ENCODE results near the gene RHEX. TPM values are rescaled to one million over a fixed set of nuclear protein-coding genes. Genes with fewer than 3 reads are reported as not detected.

RHEX gene
- total RNA-seq, 2 experiments from 2014 or later, result not detected

DNA sequence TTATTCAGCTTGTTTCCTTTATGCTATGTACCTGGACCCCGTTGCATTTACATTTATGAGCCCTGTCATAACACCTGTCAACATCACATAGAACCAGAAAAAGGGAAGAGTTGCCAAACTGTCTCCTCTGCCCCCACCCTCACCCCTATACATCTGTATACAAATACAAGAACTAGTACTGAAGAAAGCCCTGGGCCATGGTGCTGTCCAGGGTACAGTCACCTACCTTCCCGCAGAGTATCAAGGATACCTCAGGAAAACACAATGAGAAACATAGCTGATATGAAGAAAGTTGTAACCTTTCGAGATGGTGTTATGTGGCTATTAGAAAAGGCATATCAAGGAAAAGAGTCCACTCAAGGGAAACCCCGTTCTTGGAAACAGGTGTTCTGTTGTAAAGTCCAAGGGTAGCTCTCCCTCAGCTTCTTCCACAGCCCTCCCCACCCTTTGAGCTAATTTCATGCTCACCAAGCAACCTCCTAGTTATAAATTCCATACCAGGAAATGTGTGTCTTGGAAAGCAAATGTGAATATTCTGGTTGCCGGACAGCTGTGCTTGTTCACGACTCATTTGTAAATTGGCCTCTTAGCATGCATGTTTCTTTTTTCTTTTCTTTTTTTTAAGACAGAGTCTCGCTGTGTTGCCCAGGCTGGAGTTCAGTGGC is 80.9 kb downstream of the RHEX start:
- no peak overlapping the region for H3K27ac ChIP-seq (ENCODE audit: low read depth in 1 of 2, low read length in 2 of 2)
- DNase-seq (no peak), ATAC-seq (ENCODE audit: poor library complexity) (no peak)
- H3K27me3 ChIP-seq (ENCODE audit: control insufficient read depth in 1 of 2, insufficient read depth in 2 of 2, low read length in 2 of 2), result peaks cover 0 to 2% of the 10 kb centered on the region in 2 experiments
- Mint-ChIP-seq H3K4me1 (ENCODE audit: low read depth) (no peaks in the 10 kb centered on the region), H3K9me3 (no peaks in the 10 kb centered on the region), H3K27me3 (peaks cover 10% of the 10 kb centered on the region), H3K27ac (no peak overlapping the region), H3K36me3 (ENCODE audit: low read depth) (no peaks in the 10 kb centered on the region), H3K4me3 (no peak overlapping the region)
- TF ChIP-seq, protein P1, sequence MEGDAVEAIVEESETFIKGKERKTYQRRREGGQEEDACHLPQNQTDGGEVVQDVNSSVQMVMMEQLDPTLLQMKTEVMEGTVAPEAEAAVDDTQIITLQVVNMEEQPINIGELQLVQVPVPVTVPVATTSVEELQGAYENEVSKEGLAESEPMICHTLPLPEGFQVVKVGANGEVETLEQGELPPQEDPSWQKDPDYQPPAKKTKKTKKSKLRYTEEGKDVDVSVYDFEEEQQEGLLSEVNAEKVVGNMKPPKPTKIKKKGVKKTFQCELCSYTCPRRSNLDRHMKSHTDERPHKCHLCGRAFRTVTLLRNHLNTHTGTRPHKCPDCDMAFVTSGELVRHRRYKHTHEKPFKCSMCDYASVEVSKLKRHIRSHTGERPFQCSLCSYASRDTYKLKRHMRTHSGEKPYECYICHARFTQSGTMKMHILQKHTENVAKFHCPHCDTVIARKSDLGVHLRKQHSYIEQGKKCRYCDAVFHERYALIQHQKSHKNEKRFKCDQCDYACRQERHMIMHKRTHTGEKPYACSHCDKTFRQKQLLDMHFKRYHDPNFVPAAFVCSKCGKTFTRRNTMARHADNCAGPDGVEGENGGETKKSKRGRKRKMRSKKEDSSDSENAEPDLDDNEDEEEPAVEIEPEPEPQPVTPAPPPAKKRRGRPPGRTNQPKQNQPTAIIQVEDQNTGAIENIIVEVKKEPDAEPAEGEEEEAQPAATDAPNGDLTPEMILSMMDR (IDR thresholded peaks at IDR 0.05), result no peak
- ChIA-PET POLR2A (no interaction called here), CTCF (no interaction called here)
- H3K9me3 ChIP-seq (ENCODE audit: control insufficient read depth in 1 of 2, insufficient read depth in 1 of 2, low read length in 2 of 2), result no peaks in the 10 kb centered on the region
- H3K4me3 ChIP-seq (ENCODE audit: low read length), result no peak overlapping the region
- no peaks in the 10 kb centered on the region for H3K4me1 ChIP-seq (ENCODE audit: insufficient read depth, low read length)
- H3K36me3 ChIP-seq (ENCODE audit: insufficient read depth, low read length), result no peaks in the 10 kb centered on the region
- intact Hi-C loops (cut with DNase I, micrococcal nuclease), result no loop called here

DNA sequence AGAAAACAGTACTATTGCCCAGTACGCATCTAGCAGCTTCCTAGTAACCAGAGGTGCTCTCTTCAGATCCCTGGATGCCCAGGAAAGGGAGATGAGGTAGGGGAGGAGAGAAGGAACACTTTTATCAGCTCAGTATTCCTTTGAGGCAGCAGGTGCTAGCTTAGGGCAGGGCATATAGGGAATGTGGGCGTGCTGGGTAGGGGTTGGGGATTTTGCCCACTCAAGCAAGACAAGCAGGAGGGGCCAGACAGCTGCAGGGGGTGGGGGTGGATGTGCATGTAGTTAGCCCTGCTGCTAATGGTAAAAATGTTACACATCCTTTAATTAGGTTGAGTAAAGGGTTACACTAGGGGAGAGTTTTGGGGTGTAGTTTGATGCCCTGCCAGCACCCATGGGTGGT is 82.3 kb downstream of the RHEX start:
- H3K27ac Mint-ChIP-seq, result no peak overlapping the region
- ChIA-PET POLR2A (no interaction called here), CTCF (no interaction called here)
- DNase-seq (no peak), ATAC-seq (ENCODE audit: poor library complexity) (no peak)
- no peak overlapping the region for H3K4me3 ChIP-seq (ENCODE audit: low read length)
- H3K4me3 Mint-ChIP-seq, result no peak overlapping the region
- peaks cover 0 to 5% of the 10 kb centered on the region in 2 experiments for H3K27me3 ChIP-seq (ENCODE audit: control insufficient read depth in 1 of 2, insufficient read depth in 2 of 2, low read length in 2 of 2)
- H3K9me3 Mint-ChIP-seq, result no peaks in the 10 kb centered on the region
- TF ChIP-seq, protein P1 (IDR thresholded peaks at IDR 0.05), result no peak
- H3K4me1 Mint-ChIP-seq (ENCODE audit: low read depth), result no peaks in the 10 kb centered on the region
- no peaks in the 10 kb centered on the region for H3K4me1 ChIP-seq (ENCODE audit: insufficient read depth, low read length)
- no peaks in the 10 kb centered on the region for H3K9me3 ChIP-seq (ENCODE audit: control insufficient read depth in 1 of 2, insufficient read depth in 1 of 2, low read length in 2 of 2)
- H3K27me3 Mint-ChIP-seq, result peaks cover 18% of the 10 kb centered on the region
- H3K27ac ChIP-seq (ENCODE audit: low read depth in 1 of 2, low read length in 2 of 2), result no peak overlapping the region
- H3K36me3 ChIP-seq (ENCODE audit: insufficient read depth, low read length), result no peaks in the 10 kb centered on the region
- no peaks in the 10 kb centered on the region for H3K36me3 Mint-ChIP-seq (ENCODE audit: low read depth)
- intact Hi-C loops (cut with DNase I, micrococcal nuclease), result no loop called here

DNA sequence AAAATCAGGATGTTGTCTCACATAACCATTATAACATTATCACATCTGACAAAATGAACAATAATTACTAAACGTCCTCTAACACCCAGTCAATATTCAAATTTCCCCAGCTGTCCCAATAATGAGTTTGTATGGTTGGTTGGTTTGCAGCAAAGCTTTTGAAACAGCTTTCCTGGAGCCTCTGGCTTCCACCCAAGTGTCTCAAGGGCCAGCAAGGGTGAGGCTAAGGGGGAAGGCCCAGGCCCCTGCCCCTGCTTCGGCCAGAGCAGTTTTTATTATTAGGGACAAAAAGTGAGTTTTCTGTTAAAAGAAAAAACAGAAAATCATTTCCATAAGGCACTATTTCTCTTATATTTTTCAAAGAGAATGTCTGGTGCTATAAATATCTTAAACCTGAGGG is 83.3 kb downstream of the RHEX start:
- Histone ChIP-seq H3K4me1 (ENCODE audit: insufficient read depth, low read length) (no peaks in the 10 kb centered on the region), H3K9me3 (ENCODE audit: control insufficient read depth in 1 of 2, insufficient read depth in 1 of 2, low read length in 2 of 2) (no peaks in the 10 kb centered on the region), H3K4me3 (ENCODE audit: low read length) (no peak overlapping the region), H3K27me3 (ENCODE audit: control insufficient read depth in 1 of 2, insufficient read depth in 2 of 2, low read length in 2 of 2) (peaks cover 0 to 13% of the 10 kb centered on the region in 2 experiments), H3K36me3 (ENCODE audit: insufficient read depth, low read length) (no peaks in the 10 kb centered on the region), H3K27ac (ENCODE audit: low read depth in 1 of 2, low read length in 2 of 2) (no peak overlapping the region)
- no peaks in the 10 kb centered on the region for H3K9me3 Mint-ChIP-seq
- H3K4me1 Mint-ChIP-seq (ENCODE audit: low read depth), result no peaks in the 10 kb centered on the region
- no peaks in the 10 kb centered on the region for H3K36me3 Mint-ChIP-seq (ENCODE audit: low read depth)
- no peak for ATAC-seq (ENCODE audit: poor library complexity)
- CTCF ChIA-PET, result no interaction called here
- no peak overlapping the region for H3K27ac Mint-ChIP-seq
- TF ChIP-seq, protein P1 (IDR thresholded peaks at IDR 0.05), result no peak
- H3K27me3 Mint-ChIP-seq, result peaks cover 22% of the 10 kb centered on the region
- no peak for DNase-seq
- POLR2A ChIA-PET, result no interaction called here
- H3K4me3 Mint-ChIP-seq, result no peak overlapping the region
- intact Hi-C loops (cut with DNase I, micrococcal nuclease), result no loop called here
